GM19099 (cell line): ENCODE data around the gene TRPM3.

Experiments
- POLR2A ChIP-seq: IDR thresholded peaks from 3 replicates; pipeline ENCODE4 v1.6.1; 2011; ENCODE audit warnings: low read depth; ENCODE audit not compliant: insufficient read length; ENCODE audit errors: extremely low read depth

The TRPM3 gene

GRCh38 chr9:70601000-70601951 is 520.1 kb downstream of the TRPM3 start:
- TF ChIP-seq POLR2A, result no peak

- TF ChIP-seq POLR2A, result no peak
These were observed 520.9 kb downstream of the TRPM3 start for GRCh38 chr9:70600506-70600905.

GRCh38 chr9:70597886-70598285 is 523.5 kb downstream of the TRPM3 start:
- TF ChIP-seq POLR2A, result no peak

- no peak for TF ChIP-seq POLR2A
These were observed 526.2 kb downstream of the TRPM3 start for GRCh38 chr9:70595211-70595610.

GRCh38 chr9:70594386-70594944 is 527.0 kb downstream of the TRPM3 start:
- no peak for TF ChIP-seq POLR2A

GRCh38 chr9:70593241-70593640 is 528.2 kb downstream of the TRPM3 start:
- no peak for TF ChIP-seq POLR2A

- no peak for TF ChIP-seq POLR2A
These were observed 531.1 kb downstream of the TRPM3 start for GRCh38 chr9:70590315-70590677.

GRCh38 chr9:70589571-70590314 is 531.7 kb downstream of the TRPM3 start:
- TF ChIP-seq POLR2A, result no peak

- no peak for TF ChIP-seq POLR2A
These were observed 532.4 kb downstream of the TRPM3 start for GRCh38 chr9:70588999-70589398.

- TF ChIP-seq POLR2A, result no peak
These were observed 533.0 kb downstream of the TRPM3 start for GRCh38 chr9:70588381-70588780.

GRCh38 chr9:70587201-70587600 is 534.2 kb downstream of the TRPM3 start:
- no peak for TF ChIP-seq POLR2A

- TF ChIP-seq POLR2A, result no peak
These were observed 534.9 kb downstream of the TRPM3 start for GRCh38 chr9:70586476-70586875.

- TF ChIP-seq POLR2A, result no peak
These were observed 539.5 kb downstream of the TRPM3 start for GRCh38 chr9:70581955-70582350.

GRCh38 chr9:70581214-70581954 is 540.0 kb downstream of the TRPM3 start:
- no peak for TF ChIP-seq POLR2A
